Cardiac septum (tissue), 1 donor: ENCODE measurements around the gene ZNF407. TPM values are rescaled to one million over a fixed set of nuclear protein-coding genes. Genes with fewer than 3 reads are reported as not detected.

Source experiments
- DNase-seq: peaks from one replicate; pipeline ENCODE4 v3.0.0-alpha.2; 2020; ENCODE audit warnings: low spot score
- intact Hi-C: fragments of 100-400 bp; cut with DNase I; formaldehyde crosslinking; loops from one replicate; pipeline ENCODE4 v1.14.0; 2022
- total RNA-seq: library from RNA; stranded (reverse); fragmentation: NEBNext Ultra II Directional; extraction: Animal tissue kit (Norgen Biotek cat#: 25700); gene quantifications from one replicate; pipeline ENCODE4 v1.2.1, GENCODE V29; 2021
- donor health status: DM: no; HTN: no; CAD: no.

Gene ZNF407
- total RNA-seq, 1 donor from 2014 or later = 14.1 TPM

DNA sequence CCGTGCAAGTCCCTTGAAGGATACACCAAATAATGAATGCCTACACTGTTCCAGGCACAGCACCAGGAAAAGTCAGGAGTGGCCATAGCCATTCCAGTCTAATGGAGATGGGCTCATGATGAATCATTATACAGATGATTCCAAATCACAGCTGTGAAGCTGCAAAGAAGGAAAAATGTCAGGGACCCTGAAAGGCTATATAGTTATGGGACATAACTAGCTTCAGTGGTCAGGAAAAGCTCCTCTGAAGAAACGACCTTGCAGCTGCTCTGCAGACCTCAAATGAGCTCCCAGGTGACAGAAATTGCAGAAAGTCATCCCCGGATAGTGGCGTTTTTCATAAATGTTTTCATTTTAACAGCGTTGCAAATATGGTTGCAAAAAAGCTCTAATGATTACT, 410.5 kb downstream of the ZNF407 start:
- no peak for DNase-seq
- intact Hi-C loops = no loop called here

GRCh38 chr18:75009296-75009695, 411.6 kb downstream of the ZNF407 start:
- DNase-seq = no peak
- intact Hi-C loops = no loop called here

- intact Hi-C loops = no loop called here
- no peak for DNase-seq
Measured at GRCh38 chr18:75009878-75010277, 412.2 kb downstream of the ZNF407 start.

DNA sequence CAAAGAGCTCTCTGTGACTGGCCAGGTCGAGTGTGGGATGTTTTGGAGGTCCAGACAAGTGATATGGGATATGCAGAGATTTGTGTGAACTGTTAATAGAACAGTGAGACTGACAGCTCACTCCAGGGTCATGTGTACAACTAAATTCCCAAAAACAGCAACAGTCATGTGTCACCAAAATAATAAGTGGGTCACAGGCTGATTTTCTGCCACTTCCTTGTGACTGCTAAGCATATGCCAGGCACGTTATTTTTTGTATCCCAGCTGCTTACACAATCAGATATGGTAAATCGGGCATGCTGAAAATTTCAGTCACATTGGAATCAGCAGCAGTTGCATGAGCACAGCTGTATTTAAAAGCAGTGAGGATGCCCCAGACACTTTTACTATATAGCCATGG, 412.6 kb downstream of the ZNF407 start:
- no peak for DNase-seq

DNA sequence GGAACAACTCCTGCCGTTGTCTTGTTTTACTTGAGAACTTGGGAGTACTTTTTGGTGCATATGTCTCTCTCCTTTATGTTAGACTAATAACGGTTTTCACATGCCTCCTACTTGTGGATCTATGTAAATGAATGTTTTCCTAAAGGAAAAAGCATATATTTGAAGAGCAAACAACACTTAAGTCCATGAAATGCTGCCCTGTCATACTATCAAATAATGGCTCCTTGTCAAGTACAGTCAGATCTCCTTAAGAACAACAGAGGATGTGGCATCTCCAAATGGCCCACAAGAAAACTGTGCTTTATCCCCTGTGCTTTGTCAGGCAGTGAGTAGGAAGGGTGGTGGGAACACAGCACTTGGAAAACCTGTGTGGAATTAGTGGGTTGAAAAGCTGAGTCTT, 413.0 kb downstream of the ZNF407 start:
- no peak for DNase-seq
- intact Hi-C loops = no loop called here

More for the DNA sequence above, 412.6 kb downstream of the ZNF407 start:
- intact Hi-C loops = no loop called here

DNA sequence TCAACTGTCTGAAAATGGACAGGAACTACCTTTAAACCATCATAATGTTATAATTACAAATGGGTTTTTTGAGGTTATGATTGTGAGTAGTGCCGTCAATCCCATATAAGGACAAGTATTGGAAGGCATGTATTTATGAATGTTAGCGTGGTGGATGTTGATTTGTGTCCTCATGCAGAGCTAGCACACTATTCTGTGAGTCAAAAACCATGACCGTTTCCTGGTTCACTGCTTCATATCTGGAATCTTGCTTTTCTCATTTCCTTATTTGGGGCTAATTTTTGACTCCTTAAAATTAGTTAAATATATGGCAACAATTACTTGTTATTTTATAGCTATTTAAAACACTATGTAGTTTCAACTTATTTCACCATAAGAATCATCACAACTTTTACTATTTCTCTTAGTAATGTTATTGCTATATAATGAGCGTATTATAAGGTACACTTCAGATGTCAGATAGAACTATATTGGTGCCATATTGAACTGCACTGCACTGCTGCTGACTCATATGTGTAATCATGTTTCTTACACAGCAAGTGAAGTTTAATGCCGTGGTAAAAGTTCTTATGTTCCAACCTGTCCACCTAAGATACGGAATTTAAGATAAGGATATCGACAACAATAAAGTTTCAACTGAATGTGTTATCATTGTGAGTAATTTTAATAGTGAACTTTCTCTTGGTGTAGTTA, 418.5 kb downstream of the ZNF407 start:
- no peak for DNase-seq
- intact Hi-C loops = no loop called here

GRCh38 chr18:75023473-75023872, 425.8 kb downstream of the ZNF407 start:
- intact Hi-C loops = no loop called here
- DNase-seq = no peak

DNA sequence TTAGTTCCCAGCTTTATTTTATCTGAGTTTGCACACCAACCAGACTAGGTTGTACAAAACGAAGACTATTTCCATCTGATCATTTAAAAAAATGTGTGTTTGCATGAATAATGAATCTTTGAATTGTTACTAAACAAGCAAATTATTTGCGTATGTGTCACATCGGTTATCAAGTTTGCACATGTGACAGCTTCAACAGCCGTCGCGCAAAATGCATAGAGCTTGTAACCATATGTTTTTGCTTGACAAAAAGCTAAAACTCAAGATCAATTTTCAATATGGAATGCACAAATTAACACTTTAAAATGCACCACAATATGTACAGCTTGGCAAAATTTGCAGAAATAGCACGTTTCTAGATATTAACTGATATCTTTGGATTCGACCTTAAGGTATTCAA, 427.2 kb downstream of the ZNF407 start:
- intact Hi-C loops = no loop called here

DNA sequence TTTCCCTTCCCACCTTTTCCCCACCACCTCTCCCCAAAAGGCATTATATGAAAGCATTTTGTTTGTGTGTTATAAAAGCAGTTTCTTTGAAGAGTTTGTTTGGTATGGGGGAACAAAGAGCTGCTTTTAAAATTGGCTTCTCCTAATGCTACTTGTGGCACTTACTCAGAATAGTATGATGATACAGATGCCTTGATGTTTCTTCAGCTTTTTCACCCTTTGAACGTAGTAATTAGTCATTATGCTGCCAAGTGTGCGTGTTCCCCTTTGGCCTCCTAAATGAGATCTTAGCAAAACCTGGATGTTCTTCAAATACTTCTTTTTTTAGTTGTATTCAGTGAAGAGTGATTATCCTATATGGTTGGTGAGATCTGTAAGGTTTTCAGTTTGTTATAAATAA, 427.9 kb downstream of the ZNF407 start:
- intact Hi-C loops = no loop called here
- DNase-seq = no peak

More for the DNA sequence above, 427.2 kb downstream of the ZNF407 start:
- DNase-seq = no peak

- no peak for DNase-seq
- intact Hi-C loops = no loop called here
Measured at GRCh38 chr18:75029481-75029880, 431.8 kb downstream of the ZNF407 start.

DNA sequence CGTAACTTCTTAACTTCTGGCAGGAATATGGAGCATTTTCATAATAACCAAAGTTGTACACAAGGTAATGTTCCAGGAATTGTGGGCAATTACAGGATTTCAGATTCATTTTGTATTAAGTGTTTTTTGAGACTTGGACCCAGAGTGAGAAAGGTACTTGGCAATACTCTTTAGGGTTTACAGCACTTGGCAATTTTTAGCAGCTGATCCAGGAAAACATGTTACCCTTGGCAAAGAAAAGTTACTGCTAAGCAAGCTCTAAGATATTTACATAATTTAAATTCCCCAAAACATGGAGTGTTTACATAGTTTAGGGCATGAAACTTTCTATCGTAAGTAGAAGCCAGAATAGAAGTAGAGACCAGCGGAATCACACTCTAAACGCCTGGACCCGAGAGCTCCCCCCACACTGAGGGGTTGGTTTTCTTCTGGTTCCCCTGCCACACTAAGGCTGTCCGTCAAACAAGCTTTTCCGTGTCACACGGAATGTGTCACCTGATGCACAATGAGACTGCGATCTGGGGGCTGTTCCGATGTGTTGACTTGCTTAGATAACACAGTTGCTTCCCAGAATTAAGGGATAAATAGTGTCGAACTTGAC, 434.1 kb downstream of the ZNF407 start:
- intact Hi-C loops = no loop called here
- no peak for DNase-seq

- intact Hi-C loops = no loop called here
- no peak for DNase-seq
Measured at GRCh38 chr18:75033516-75033915, 435.8 kb downstream of the ZNF407 start.

GRCh38 chr18:75034937-75035336, 437.3 kb downstream of the ZNF407 start:
- intact Hi-C loops = no loop called here
- DNase-seq = no peak

DNA sequence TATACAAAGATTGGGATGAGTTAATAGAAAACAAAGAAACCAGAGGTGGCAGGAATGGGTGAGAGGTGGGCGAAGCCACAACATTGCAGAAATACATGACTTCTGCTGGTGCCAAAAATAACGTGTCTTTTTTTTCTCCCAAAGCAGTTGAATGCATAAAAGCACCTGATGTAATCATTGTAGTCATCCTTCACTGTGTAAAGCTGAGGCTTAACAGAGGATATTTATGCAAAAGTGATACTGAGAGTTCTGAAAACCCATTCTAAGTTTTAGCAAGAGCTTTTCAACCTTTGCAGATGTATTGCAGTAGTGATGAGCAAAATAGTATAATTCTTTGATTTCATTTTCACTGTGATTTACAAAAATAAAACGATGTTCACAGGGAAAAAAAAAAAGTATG, 438.3 kb downstream of the ZNF407 start:
- intact Hi-C loops = no loop called here

DNA sequence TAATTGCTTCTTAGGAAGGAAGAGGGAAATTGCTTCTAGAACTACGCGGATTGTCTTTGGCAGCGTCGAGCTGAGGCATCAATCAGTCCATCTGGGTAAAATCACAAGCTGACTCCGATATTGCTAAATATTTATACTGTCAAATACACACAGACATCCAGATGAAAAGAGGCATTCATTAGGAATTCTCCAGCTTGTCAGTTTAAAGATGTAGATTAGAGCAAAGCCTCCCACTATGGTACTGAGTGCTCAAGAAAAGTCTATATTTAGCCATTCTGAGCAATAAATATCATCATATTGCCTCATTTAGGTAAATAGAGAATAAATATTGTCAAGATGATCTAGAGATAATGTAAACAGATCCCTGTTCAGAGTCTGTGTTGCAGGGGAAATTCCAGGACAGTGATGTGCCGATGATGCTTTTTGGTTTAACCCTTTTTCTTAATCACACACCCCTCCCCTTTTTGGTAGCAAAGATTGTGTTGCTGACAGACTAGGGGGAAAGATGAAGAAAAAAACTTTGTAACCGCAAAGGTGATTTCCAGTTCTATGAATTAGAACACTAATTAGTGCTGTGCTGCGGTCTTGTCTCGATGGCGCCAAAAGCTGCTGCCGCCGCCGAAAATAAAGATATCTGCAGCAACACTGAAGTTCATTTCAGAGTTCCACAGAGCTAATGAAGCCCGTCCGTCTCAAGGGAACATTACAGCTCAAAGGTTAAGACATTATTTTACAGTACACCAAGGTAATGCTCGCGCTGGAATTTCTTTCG, 439.4 kb downstream of the ZNF407 start:
- no peak for DNase-seq
- intact Hi-C loops = no loop called here

More for the DNA sequence above, 438.3 kb downstream of the ZNF407 start:
- DNase-seq = no peak

DNA sequence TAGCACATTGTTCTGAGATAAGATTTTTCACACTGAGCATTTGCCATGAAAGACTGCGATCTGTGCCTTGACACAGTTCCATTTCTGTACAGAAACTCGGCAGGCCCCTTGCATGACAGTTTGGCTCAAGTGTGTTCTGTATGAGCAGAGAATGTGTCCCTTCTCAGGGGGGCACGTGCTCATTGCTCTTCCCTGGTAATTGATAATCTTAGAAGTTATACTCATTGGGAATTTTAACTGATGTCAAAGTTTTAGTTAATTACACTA, 440.0 kb downstream of the ZNF407 start:
- DNase-seq = no peak
- intact Hi-C loops = no loop called here

DNA sequence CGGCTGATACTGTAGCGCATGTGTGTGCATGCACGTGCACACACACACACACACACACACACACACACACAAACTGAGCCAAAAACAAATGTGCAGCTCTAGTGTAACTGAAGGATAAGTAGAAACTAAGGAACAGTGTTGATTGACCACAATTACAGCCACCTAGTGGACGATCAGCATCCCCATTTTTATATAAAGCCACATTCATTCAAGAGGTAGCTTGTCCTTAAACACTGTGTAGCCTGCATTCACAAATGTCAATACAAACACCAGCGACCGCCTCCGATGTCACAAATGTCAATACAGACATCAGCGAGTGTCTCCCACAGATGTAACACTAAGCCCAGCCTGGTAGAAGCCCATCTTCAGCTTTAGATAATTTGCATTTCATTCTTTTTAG, 443.9 kb downstream of the ZNF407 start:
- no peak for DNase-seq

GRCh38 chr18:75043478-75043877, 445.8 kb downstream of the ZNF407 start:
- DNase-seq = no peak
- intact Hi-C loops = loop anchor here (10.0 kb wide), 1 partner anchor 239 kb away; no protein-coding TSS in a partner anchor

More for the DNA sequence above, 443.9 kb downstream of the ZNF407 start:
- intact Hi-C loops = loop anchor here (10.0 kb wide), 1 partner anchor 237 kb away; no protein-coding TSS in a partner anchor

- intact Hi-C loops = loop anchor here (10.0 kb wide), 1 partner anchor 239 kb away; no protein-coding TSS in a partner anchor
- no peak for DNase-seq
Measured at GRCh38 chr18:75044296-75044695, 446.6 kb downstream of the ZNF407 start.

- no peak for DNase-seq
- intact Hi-C loops = loop anchor here (10.0 kb wide), 1 partner anchor 240 kb away; no protein-coding TSS in a partner anchor
Measured at GRCh38 chr18:75044791-75045190, 447.1 kb downstream of the ZNF407 start.

DNA sequence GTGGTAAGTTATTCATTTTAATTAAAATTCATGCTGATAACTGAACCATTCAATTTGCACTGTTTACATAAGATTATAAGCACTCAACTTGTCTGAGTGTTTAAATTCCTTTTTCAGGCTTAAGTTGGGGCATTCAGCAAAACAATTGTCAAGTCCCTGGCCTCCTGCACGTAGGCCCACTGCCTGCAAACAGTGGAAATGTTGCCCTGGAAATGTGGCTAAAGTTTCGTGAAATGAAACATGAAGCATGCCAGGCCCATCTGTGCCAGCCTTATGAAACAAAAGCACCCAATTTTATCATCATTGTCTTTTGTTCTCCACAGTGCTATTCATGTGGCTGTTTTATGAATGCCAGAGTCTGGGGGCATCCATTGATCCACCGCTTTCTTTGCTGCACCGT, 447.6 kb downstream of the ZNF407 start:
- intact Hi-C loops = loop anchor here (10.0 kb wide), 1 partner anchor 240 kb away; no protein-coding TSS in a partner anchor
- no peak for DNase-seq
